SW 1271 (cell line): Measurements from ENCODE around the gene ABCA3.
"Not testable (repeated sequence)": the region's sequence is repeated elsewhere in the genome, so short reads cannot be mapped to it uniquely, and the experiment has no call there.

Source experiments
- DNase-seq, 2 experiments: peaks; one replicate each; lab custom pipeline; 2025; lab: John Stamatoyannopoulos, UW

Gene ABCA3

GRCh38 chr16:2340564-2341455, at the start of gene ABCA3:
Gene ABCA3, minus strand, starts transcription at chr16:2340728. Its CDS starts 14,262 bp downstream, at chr16:2326466.
- DNase-seq, result peak; percentile 39 to 76

GRCh38 chr16:2388875-2389433, 48.4 kb upstream of the ABCA3 start:
- DNase-seq, result no peak

- no peak for DNase-seq
These were observed 47.8 kb upstream of the ABCA3 start for GRCh38 chr16:2388139-2388874.

GRCh38 chr16:2386990-2387389, 46.5 kb upstream of the ABCA3 start:
- DNase-seq, result no peak

- not testable (repeated sequence) for DNase-seq
These were observed 45.5 kb upstream of the ABCA3 start for GRCh38 chr16:2385982-2386381.

GRCh38 chr16:2385190-2385836, 44.8 kb upstream of the ABCA3 start:
- no peak for DNase-seq

GRCh38 chr16:2384426-2384825, 43.9 kb upstream of the ABCA3 start:
- no peak for DNase-seq

GRCh38 chr16:2383501-2383900, 43.0 kb upstream of the ABCA3 start:
- DNase-seq, result no peak

GRCh38 chr16:2374644-2375043, 34.1 kb upstream of the ABCA3 start:
- no peak for DNase-seq

GRCh38 chr16:2373176-2373575, 32.6 kb upstream of the ABCA3 start:
- no peak for DNase-seq

- DNase-seq, result no peak
These were observed 32.2 kb upstream of the ABCA3 start for GRCh38 chr16:2372684-2373083.

- no peak for DNase-seq
These were observed 30.9 kb upstream of the ABCA3 start for GRCh38 chr16:2371421-2371820.

GRCh38 chr16:2370721-2371120, 30.2 kb upstream of the ABCA3 start:
- DNase-seq, result no peak

GRCh38 chr16:2366660-2367309, 26.3 kb upstream of the ABCA3 start:
- DNase-seq, result no peak

GRCh38 chr16:2365397-2366294, 25.1 kb upstream of the ABCA3 start:
- no peak for DNase-seq

- DNase-seq, result no peak
These were observed 24.2 kb upstream of the ABCA3 start for GRCh38 chr16:2364638-2365210.

- DNase-seq, result no peak
These were observed 21.7 kb upstream of the ABCA3 start for GRCh38 chr16:2362218-2362617.

- no peak for DNase-seq
These were observed 20.6 kb upstream of the ABCA3 start for GRCh38 chr16:2361129-2361528.

GRCh38 chr16:2359919-2360318, 19.4 kb upstream of the ABCA3 start:
- DNase-seq, result no peak

- no peak for DNase-seq
These were observed 18.3 kb upstream of the ABCA3 start for GRCh38 chr16:2358811-2359210.
